Putamen (tissue), 1 donor: ENCODE results near the gene NDUFAF8.

Experiments
- DNase-seq: peaks from one replicate; pipeline ENCODE4 v3.0.0-alpha.2; 2016; ENCODE audit warnings: low spot score

NDUFAF8 gene

GRCh38 chr17:81239714-81240555 is 817 bp downstream of the NDUFAF8 start:
- no peak for DNase-seq

GRCh38 chr17:81240761-81241160 is 1.6 kb downstream of the NDUFAF8 start:
- DNase-seq = no peak

- DNase-seq = no peak
Observed at GRCh38 chr17:81241203-81241602, 2.1 kb downstream of the NDUFAF8 start.

GRCh38 chr17:81241648-81242420 is 2.7 kb downstream of the NDUFAF8 start:
- no peak for DNase-seq

- no peak for DNase-seq
Observed at GRCh38 chr17:81242421-81243332, 3.6 kb downstream of the NDUFAF8 start.

GRCh38 chr17:81243333-81243664 is 4.2 kb downstream of the NDUFAF8 start:
- DNase-seq = no peak

- DNase-seq = no peak
Observed at GRCh38 chr17:81244358-81245023, 5.4 kb downstream of the NDUFAF8 start.

- DNase-seq = no peak
Observed at GRCh38 chr17:81245024-81245664, 6.0 kb downstream of the NDUFAF8 start.

- no peak for DNase-seq
Observed at GRCh38 chr17:81245665-81246342, 6.7 kb downstream of the NDUFAF8 start.

GRCh38 chr17:81246343-81246670 is 7.2 kb downstream of the NDUFAF8 start:
- DNase-seq = no peak

- DNase-seq = no peak
Observed at GRCh38 chr17:81246679-81247338, 7.7 kb downstream of the NDUFAF8 start.

- DNase-seq = no peak
Observed at GRCh38 chr17:81247339-81247990, 8.3 kb downstream of the NDUFAF8 start.

GRCh38 chr17:81248649-81249048 is 9.5 kb downstream of the NDUFAF8 start:
- no peak for DNase-seq

- no peak for DNase-seq
Observed at GRCh38 chr17:81249223-81250040, 10.3 kb downstream of the NDUFAF8 start.

- no peak for DNase-seq
Observed at GRCh38 chr17:81250286-81251093, 11.4 kb downstream of the NDUFAF8 start.

- DNase-seq = no peak
Observed at GRCh38 chr17:81251094-81251708, 12.1 kb downstream of the NDUFAF8 start.

- no peak for DNase-seq
Observed at GRCh38 chr17:81251709-81252301, 12.7 kb downstream of the NDUFAF8 start.
